Measurements from ENCODE around the gene ATP8B2. TPM values are rescaled to one million over a fixed set of nuclear protein-coding genes. Genes with fewer than 3 reads are reported as not detected.

Gene ATP8B2
- total and polyA plus RNA-seq, 10 of the 15 experiments (the other 5 are each of a cell fraction or from before 2014, with no cell fraction given), result 0.44 to 61.8 (median 15.0) TPM

DNA sequence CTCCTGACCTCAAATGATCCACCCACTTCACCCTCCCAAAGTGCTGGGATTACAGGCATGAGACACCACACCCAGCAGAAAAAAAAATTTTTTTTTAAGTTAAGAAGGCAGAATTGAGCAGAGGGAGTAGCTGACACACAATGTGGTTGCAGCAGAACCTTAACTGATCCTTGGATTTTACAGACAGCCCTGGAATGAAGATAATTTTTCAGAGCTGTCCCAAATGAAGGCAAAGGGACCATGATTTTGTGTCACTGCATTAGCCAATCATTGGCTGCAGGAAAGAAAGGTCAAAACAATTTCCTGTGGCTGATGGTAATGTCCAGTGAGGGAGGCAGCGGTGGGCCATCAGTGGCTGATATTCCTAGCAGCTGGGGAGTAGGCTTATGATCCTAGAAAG, 23.7 kb upstream of the ATP8B2 start:
- H4K20me1 ChIP-seq (ENCODE audit: control insufficient read depth, insufficient read depth), result no peaks in the 10 kb centered on the region
- ATAC-seq (no peak), DNase-seq (ENCODE audit: low read depth, low spot score) (no peak), FAIRE-seq (no peak)
- 94% methylated on average over 1 of the region's 1 CpG for WGBS (ENCODE audit: insufficient coverage, insufficient replicate concordance, low lambda C conversion rate, missing lambda C conversion rate)
- no peak for TF ChIP-seq ZNF207 (IDR thresholded peaks at IDR 0.05; ENCODE audit: borderline replicate concordance)
- TF ChIP-seq NR2F1 (conservative IDR thresholded peaks at IDR 0.05), result no peak
- no peak overlapping the region for H3K27ac ChIP-seq (ENCODE audit: control insufficient read depth, insufficient read depth)
- ChIA-PET RAD21 (ENCODE audit: unreplicated experiment) (no interaction called here), POLR2A (no interaction called here), CTCF (no interaction called here), SMC1A (ENCODE audit: uncharacterized antibody, unreplicated experiment) (interaction anchor here (1.2 kb wide), 1 partner anchor 10 kb away, joined by 3 read pairs; no protein-coding TSS in a partner anchor)
- H3K36me3 ChIP-seq (ENCODE audit: control insufficient read depth in 2 of 2, insufficient read depth in 2 of 2, low read length in 1 of 2), result no peaks in the 10 kb centered on the region
- in situ Hi-C loops (cut with MboI), result no loop called here
- H3K79me2 ChIP-seq (ENCODE audit: control insufficient read depth, insufficient read depth, low read length), result no peaks in the 10 kb centered on the region
- intact Hi-C loops (cut with micrococcal nuclease; ENCODE audit: unreplicated experiment), result no loop called here
- H3K9me3 ChIP-seq (replicated peaks; ENCODE audit: control insufficient read depth, insufficient read depth, low read length), result no peaks in the 10 kb centered on the region
- BruUV-seq (replicated peaks), result no TSS peak
- H2AFZ ChIP-seq (ENCODE audit: control insufficient read depth, low read depth, low read length), result no peak overlapping the region
- no peak overlapping the region for H3K4me2 ChIP-seq (ENCODE audit: control insufficient read depth, insufficient read depth)
- H3K27me3 ChIP-seq (replicated peaks in 1 of 2; ENCODE audit: control insufficient read depth in 2 of 2, insufficient read depth in 2 of 2, low read length in 1 of 2), result no peaks in the 10 kb centered on the region
- no peaks in the 10 kb centered on the region for H3K4me1 ChIP-seq (ENCODE audit: control insufficient read depth, insufficient read depth, low read length)
- no peak overlapping the region for H3K9ac ChIP-seq (ENCODE audit: control insufficient read depth, insufficient read depth, low read length)
- H3K4me3 ChIP-seq, result no peak overlapping the region

DNA sequence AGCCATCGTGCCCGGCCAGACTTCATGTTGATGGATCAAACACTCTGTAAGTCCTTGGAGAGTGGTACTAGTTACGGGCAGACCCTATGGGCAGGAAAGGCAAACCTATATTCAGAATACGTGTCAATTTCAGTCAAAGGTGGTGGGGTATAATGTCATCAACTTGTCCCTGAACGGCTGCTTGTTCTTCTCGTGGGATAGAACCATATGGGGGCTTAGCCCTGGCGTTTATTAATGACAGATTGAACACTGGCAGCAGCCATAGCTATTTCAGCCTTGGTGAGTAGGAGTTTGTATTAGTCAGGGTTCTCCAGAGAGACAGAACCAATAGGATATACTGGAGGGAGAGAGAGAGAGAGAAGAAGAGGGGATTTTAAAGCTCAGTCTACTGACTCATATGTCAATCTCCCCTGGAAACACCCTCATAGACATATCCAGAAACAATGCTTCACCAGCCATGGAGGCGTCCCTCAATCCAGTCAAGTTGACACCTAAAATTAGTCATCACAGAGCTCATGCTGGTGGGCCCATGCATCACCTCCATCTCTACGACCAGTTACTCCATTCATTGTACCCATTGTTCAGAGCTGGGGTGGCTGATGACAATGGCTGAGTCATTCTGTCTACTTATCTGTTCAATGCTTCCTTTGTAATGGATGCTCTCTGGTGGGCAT, 20.5 kb upstream of the ATP8B2 start:
- ChIA-PET SMC1A (ENCODE audit: uncharacterized antibody, unreplicated experiment) (interaction anchor here (0.6 to 1.8 kb wide), 4 partner anchors 10 to 441 kb away, joined by 3 to 5 read pairs (median 4); no protein-coding TSS in a partner anchor), RAD21 (ENCODE audit: unreplicated experiment) (interaction anchor here (0.5 to 1.2 kb wide), 2 partner anchors 21 to 32 kb away, joined by 3 to 4 read pairs; partner anchors contain the start of gene ATP8B2), CTCF (interaction anchor here (0.7 to 2.3 kb wide), 6 partner anchors 13 to 952 kb away, joined by 3 to 10 read pairs (median 3); partner anchors contain the start of gene HAX1), POLR2A (interaction anchor here (0.6 to 1.7 kb wide), 2 partner anchors 23 to 308 kb away, joined by 4 to 9 read pairs; no protein-coding TSS in a partner anchor)
- FAIRE-seq (no peak), DNase-seq (ENCODE audit: low read depth, low spot score) (no peak), ATAC-seq (peak; percentile 87)
- no peak overlapping the region for H3K9ac ChIP-seq (ENCODE audit: control insufficient read depth, insufficient read depth, low read length)
- H3K27me3 ChIP-seq (replicated peaks in 1 of 2; ENCODE audit: control insufficient read depth in 2 of 2, insufficient read depth in 2 of 2, low read length in 1 of 2), result no peaks in the 10 kb centered on the region
- 2% methylated on average over 9 of the region's 9 CpGs for WGBS (ENCODE audit: insufficient coverage, insufficient replicate concordance, low lambda C conversion rate, missing lambda C conversion rate)
- H3K9me3 ChIP-seq (replicated peaks; ENCODE audit: control insufficient read depth, insufficient read depth, low read length), result no peaks in the 10 kb centered on the region; the same call in 1 of the 3 replicates
- H3K36me3 ChIP-seq (ENCODE audit: control insufficient read depth in 2 of 2, insufficient read depth in 2 of 2, low read length in 1 of 2), result no peaks in the 10 kb centered on the region
- BruUV-seq (replicated peaks), result no TSS peak
- in situ Hi-C loops (cut with MboI) (no loop called here), intact Hi-C loops (cut with micrococcal nuclease; ENCODE audit: unreplicated experiment) (no loop called here)
- no peak overlapping the region for H3K4me3 ChIP-seq
- H3K4me1 ChIP-seq (ENCODE audit: control insufficient read depth, insufficient read depth, low read length), result no peaks in the 10 kb centered on the region
- no peak overlapping the region for H3K27ac ChIP-seq (ENCODE audit: control insufficient read depth, insufficient read depth)
- peak overlapping the region; percentile 39 for H2AFZ ChIP-seq (ENCODE audit: control insufficient read depth, low read depth, low read length)
- no peaks in the 10 kb centered on the region for H3K79me2 ChIP-seq (ENCODE audit: control insufficient read depth, insufficient read depth, low read length)
- H3K4me2 ChIP-seq (ENCODE audit: control insufficient read depth, insufficient read depth), result no peak overlapping the region
- no peaks in the 10 kb centered on the region for H4K20me1 ChIP-seq (ENCODE audit: control insufficient read depth, insufficient read depth)
- TF ChIP-seq, protein P1, sequence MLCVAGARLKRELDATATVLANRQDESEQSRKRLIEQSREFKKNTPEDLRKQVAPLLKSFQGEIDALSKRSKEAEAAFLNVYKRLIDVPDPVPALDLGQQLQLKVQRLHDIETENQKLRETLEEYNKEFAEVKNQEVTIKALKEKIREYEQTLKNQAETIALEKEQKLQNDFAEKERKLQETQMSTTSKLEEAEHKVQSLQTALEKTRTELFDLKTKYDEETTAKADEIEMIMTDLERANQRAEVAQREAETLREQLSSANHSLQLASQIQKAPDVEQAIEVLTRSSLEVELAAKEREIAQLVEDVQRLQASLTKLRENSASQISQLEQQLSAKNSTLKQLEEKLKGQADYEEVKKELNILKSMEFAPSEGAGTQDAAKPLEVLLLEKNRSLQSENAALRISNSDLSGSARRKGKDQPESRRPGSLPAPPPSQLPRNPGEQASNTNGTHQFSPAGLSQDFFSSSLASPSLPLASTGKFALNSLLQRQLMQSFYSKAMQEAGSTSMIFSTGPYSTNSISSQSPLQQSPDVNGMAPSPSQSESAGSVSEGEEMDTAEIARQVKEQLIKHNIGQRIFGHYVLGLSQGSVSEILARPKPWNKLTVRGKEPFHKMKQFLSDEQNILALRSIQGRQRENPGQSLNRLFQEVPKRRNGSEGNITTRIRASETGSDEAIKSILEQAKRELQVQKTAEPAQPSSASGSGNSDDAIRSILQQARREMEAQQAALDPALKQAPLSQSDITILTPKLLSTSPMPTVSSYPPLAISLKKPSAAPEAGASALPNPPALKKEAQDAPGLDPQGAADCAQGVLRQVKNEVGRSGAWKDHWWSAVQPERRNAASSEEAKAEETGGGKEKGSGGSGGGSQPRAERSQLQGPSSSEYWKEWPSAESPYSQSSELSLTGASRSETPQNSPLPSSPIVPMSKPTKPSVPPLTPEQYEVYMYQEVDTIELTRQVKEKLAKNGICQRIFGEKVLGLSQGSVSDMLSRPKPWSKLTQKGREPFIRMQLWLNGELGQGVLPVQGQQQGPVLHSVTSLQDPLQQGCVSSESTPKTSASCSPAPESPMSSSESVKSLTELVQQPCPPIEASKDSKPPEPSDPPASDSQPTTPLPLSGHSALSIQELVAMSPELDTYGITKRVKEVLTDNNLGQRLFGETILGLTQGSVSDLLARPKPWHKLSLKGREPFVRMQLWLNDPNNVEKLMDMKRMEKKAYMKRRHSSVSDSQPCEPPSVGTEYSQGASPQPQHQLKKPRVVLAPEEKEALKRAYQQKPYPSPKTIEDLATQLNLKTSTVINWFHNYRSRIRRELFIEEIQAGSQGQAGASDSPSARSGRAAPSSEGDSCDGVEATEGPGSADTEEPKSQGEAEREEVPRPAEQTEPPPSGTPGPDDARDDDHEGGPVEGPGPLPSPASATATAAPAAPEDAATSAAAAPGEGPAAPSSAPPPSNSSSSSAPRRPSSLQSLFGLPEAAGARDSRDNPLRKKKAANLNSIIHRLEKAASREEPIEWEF (IDR thresholded peaks at IDR 0.05; ENCODE audit: insufficient replicate concordance, low read depth, low read length), result no peak
- TF ChIP-seq PAX5 (IDR thresholded peaks at IDR 0.05; ENCODE audit: borderline replicate concordance, low read depth, low read length) (peak; percentile 73), IRF4 (IDR thresholded peaks at IDR 0.05; ENCODE audit: low read depth, low read length) (peak; percentile 88), RUNX3 (IDR thresholded peaks at IDR 0.05; ENCODE audit: low read length) (peak; percentile 58; the same call in 1 of the 2 replicates), BCL11A (IDR thresholded peaks at IDR 0.05; ENCODE audit: low read depth, low read length) (peak; percentile 81), RELA (IDR thresholded peaks at IDR 0.05; ENCODE audit: borderline replicate concordance, partially characterized antibody) (peak; percentile 14), YY1 (IDR thresholded peaks at IDR 0.05; ENCODE audit: low read depth, low read length) (peak; percentile 23; the same call in 1 of the 2 replicates)
- TF ChIP-seq, protein P2, sequence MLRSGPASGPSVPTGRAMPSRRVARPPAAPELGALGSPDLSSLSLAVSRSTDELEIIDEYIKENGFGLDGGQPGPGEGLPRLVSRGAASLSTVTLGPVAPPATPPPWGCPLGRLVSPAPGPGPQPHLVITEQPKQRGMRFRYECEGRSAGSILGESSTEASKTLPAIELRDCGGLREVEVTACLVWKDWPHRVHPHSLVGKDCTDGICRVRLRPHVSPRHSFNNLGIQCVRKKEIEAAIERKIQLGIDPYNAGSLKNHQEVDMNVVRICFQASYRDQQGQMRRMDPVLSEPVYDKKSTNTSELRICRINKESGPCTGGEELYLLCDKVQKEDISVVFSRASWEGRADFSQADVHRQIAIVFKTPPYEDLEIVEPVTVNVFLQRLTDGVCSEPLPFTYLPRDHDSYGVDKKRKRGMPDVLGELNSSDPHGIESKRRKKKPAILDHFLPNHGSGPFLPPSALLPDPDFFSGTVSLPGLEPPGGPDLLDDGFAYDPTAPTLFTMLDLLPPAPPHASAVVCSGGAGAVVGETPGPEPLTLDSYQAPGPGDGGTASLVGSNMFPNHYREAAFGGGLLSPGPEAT (IDR thresholded peaks at IDR 0.05; ENCODE audit: low read depth), result peak; percentile 49; the same call in 1 of the 2 replicates
